Activated gamma-delta T cell treated with Interleukin-2 at 50 U/mL for 16 hours (primary cell): ENCODE results near the gene CEACAM19.
"Not testable (repeated sequence)": the region's sequence is repeated elsewhere in the genome, so short reads cannot be mapped to it uniquely, and the experiment has no call there.

ENCODE experiments used
- DNase-seq: peaks from one replicate; pipeline ENCODE4 v3.0.0-alpha.2; 2020

Gene CEACAM19

DNA sequence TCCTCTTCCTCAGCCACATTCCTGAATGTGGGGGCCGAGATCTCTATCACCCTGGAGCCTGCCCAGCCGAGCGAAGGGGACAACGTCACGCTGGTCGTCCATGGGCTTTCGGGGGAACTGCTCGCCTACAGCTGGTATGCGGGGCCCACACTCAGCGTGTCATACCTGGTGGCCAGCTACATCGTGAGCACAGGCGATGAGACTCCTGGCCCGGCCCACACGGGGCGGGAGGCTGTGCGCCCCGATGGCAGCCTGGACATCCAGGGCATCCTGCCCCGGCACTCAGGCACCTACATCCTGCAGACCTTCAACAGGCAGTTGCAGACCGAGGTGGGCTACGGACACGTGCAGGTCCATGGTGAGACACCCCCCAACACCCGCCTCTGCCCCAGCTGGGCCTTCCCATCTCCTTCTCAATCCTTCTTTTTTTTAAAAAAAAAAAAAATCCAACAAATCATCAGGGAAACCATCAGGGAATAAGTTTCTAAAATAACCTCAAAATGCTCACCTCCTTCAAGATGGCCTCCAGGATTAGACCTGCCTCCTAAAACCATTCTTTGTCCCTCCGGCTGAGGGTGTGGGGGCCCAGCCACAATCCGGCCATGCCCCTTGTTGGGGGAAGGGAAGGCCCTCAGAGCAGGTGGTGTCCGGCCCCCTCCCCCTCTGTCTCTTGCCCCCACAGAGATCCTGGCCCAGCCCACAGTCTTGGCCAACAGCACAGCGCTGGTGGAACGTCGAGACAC lies 32.2 kb downstream of the CEACAM19 start:
- no peak for DNase-seq

DNA sequence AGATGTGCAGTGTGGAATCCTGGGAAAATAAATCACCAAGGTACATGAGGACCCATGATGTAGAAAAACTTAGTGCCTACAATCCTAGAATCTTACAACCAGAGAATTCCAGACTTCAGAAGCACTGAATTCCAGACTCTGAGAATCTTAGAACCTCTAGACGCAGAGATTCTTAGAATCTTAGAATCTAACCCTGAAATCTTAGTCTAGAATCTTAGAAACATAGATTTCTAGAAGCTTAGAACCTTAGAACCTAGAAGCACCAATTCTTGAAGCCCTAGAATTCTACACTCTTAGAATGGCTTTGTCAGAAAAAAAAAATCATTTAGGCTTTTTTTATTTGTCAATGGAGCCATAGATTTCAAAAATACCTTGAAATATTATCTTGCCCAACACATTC lies 33.7 kb downstream of the CEACAM19 start:
- DNase-seq = no peak

DNA sequence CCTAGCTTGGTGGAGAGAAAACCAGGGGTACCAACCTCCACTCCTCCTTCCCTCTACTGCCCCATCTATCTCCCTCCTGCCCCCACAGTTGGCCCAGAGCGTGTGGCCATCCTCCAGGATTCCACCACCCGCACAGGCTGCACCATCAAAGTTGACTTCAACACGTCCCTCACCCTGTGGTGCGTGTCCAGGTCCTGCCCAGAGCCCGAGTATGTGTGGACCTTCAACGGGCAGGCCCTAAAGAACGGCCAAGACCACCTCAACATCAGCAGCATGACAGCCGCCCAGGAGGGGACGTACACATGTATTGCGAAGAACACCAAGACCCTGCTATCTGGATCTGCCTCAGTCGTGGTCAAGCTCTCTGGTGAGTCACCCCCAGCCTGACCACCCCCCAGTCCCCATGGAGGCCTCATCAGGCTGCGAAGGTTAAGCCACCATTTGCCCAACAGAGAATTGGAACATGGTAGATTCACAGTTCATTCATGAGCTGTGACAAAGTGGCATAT lies 34.3 kb downstream of the CEACAM19 start:
- DNase-seq = no peak

DNA sequence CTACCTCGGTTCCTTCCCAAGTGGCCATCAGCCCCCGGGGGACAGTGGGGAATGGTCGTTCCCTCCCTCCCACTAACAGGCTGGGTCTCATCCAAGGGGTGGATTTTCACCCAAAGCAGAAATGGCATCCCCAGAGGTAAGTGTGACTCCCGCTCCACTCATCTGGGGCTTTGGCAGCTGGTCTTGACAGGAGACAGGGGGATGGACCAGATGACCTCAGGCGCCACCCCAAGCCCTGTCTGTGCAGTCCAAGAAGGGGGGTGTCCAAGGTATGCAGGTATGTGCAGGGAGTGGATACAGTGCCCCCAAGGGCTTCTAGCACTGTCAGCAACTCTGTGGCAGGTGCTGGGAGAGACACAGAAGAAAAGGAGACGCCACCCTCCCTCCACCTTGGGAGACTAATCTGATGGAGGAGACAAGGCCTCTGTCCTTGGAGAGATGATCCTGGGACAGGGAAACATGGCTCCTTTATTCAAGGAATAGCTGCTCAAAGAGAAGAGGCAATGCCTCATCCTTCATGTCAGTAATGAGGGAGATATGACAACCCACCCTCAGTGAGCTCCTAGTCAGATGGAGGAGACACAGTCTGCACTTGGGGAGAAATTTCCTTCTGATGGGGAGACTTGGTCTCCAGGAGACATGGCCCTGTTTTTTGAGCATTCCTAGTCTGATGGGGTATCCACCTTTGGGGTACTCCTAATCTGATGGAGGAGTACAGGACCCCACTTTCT lies 35.4 kb downstream of the CEACAM19 start:
- no peak for DNase-seq

DNA sequence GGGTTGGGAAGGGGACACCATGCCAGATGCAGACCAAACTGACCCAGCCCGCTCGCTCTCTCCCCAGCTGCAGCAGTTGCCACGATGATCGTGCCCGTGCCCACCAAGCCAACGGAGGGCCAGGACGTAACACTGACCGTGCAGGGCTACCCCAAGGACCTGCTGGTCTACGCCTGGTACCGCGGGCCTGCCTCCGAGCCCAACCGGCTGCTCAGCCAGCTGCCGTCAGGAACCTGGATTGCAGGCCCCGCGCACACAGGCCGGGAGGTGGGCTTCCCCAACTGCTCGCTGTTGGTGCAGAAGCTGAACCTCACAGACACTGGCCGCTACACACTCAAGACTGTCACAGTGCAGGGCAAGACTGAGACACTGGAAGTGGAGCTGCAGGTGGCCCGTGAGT lies 36.5 kb downstream of the CEACAM19 start:
- no peak for DNase-seq

DNA sequence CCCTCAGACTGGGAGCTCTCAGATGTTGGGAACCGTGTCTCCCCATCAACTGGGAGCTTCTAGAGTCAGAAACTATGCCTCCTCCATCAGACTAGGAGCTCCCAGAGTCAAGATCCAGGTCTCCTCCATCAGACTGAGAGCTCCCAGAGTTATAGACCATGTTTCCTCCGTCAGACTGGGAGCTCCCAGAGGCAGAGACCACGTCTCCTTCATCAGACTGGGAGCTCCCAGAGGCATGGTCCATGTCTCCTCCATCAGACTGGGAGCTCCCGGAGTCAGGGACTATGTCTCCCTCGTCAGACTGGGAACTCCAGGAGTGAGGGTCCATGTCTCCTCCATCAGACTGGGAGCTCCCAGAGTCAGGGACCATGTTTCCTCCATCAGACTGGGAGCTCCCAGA lies 37.7 kb downstream of the CEACAM19 start:
- DNase-seq = no peak

DNA sequence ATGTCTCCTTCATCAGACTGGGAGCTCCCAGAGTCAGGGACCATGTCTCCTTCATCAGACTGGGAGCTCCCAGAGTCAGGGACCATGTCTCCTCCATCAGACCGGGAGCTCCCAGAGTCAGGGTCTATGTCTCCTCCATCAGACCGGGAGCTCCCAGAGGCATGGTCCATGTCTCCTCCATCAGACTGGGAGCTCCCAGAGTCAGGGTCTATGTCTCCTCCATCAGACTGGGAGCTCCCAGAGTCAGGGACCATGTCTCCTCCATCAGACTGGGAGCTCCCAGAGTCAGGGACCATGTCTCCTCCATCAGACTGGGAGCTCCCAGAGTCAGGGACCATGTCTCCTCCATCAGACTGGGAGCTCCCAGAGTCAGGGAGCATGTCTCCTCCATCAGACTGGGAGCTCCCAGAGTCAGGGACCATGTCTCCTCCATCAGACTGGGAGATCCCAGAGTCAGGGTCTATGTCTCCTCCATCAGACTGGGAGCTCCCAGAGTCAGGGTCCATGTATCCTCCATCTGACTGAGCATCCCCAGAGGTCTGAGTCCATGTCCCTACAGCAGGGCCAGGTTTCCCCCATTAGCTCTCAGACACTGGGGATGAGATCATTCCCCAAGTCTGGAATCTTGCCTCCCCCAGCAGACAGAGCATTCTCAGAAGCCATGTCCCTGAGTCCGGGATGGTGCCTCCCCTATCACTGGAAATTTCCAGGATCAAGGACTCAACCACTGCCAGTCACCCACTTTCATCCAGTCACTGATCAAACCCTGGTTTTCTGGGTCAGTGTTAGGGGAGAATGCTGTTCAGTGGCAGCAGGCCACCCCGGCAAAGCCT lies 38.4 kb downstream of the CEACAM19 start:
- not testable (repeated sequence) for DNase-seq

DNA sequence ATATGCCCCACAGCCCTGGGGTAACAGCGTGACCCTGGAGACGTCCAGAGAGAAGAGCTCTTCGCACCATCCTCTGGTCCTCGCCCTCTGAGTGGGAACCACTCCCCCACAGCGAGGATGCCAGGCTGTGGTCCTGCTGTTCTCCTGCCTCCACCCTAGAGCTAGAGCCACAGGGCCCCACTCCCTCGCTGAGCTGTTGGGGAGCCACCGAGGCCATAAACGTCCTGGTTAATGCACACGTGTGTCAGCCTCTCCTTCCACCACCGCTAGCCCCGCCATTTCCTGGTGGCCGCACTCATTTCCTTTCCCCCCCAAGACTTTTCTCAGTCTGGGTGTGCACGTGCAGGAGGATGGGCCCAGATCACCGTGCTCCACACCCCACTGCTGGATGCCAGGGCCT lies 39.2 kb downstream of the CEACAM19 start:
- no peak for DNase-seq

DNA sequence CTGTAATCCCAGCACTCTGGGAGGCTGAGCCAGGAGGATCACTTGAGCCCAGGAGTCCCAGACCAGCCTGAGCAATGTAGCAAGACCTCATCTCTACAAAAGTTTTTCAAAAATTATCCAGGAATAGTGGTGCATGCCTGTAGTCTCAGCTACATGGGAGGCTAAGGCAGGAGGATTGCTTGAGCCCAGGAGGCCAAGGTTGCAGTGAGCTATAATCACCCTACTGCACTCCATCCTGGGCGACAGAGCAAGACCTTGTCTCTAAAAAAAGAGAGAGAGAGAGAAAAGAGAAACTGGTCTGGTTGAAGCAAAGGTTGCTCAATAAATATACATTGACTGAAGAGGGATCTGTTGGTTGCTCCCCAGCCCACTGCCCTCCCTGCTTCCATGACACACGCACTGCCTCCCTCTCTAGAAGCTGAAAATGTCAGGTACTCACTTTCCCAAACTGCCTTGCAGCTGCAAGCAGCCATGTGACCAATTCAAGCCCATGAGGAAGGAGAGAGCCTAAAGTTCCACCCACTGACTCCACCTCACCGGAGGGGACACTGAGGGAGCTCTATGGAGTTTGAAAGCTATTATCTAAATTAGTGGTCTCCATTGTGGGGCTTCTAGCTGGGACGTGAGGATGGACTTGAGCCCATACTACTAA lies 41.7 kb downstream of the CEACAM19 start:
- no peak for DNase-seq

DNA sequence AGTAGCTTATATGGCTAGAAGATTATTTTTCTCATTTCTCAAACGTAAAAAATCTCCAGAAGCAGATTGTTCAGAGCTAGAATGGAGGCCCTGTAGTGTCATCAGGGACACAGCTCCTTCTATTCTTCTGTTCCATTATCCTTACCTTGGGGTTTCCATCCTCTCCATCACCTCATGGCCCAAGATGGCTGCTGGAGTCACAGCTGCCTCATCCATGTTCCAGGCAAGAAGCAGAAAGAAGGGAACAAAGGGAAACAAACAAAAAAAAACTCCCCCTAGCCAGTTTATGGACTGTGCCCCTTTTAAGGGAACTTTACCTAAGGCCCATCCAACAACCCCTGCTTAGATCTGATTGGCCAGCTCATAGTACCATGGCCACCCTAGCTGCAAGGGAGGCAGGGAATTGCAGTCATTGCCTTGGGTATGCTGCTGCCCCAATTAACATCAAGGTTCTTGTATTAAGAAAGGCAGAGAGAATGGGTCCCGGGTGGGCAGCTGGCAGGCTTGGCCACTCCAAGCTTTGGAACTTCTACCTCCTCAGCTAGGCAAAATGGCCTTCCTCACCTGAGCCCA lies 43.4 kb downstream of the CEACAM19 start:
- DNase-seq = no peak

DNA sequence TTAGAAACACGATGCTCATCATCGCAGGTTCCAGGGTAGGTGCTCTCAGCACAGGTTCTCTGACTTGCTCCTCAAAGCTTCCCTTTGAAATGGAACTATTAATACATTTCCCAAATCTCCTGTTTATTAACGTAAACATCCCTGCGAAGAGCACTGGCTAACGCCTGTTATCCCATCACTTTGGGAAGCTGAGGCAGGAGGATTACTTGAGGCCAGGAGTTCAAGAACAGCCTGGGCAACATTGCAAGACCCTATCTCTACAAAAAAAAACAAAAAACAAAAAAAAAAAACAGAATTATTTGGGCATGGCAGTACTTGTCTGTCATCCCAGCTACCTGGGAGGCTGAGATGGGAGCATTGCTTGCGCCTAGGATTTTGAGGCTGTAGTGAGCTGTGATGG lies 46.3 kb downstream of the CEACAM19 start:
- no peak for DNase-seq

DNA sequence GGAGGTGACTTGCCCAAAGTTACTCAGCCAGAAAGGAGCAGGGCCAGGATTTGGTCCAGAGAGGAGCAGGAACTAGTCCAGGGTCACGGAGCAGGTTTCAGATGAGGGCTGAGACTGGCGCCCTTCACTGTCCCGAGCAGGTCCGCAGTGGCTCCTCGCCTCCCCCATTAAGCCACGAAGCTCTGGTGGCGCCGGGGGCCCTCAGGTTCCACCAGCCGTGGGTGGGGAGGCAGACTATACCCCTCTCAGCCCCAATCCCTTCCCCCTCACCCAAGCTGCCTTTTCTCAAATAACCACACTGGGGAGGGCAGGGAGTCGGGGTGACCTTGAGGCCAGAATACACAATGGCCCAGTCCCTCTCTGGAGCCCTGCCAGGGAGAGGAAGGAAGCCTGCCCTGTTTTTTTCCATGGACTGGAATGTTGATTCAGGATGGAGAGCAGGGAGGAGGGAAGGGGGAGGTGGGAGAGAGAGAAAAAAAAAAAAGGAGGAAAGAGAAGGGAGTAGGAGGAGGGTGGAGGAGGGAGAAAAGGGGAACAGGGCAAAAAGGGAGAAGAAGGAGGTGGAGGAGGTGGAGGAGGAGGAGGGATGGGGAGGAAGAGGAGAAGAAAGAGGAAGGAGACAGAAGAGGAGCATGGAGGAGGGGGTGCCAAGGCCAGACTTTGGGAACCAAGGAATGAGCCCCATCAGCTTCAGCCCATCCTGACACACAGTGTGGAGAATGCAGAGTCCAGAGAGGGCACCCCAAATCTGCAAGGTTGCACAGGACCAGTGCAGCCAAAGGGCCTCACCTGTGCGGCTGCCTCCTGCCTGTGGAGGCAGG lies 47.4 kb downstream of the CEACAM19 start:
- DNase-seq = no peak

DNA sequence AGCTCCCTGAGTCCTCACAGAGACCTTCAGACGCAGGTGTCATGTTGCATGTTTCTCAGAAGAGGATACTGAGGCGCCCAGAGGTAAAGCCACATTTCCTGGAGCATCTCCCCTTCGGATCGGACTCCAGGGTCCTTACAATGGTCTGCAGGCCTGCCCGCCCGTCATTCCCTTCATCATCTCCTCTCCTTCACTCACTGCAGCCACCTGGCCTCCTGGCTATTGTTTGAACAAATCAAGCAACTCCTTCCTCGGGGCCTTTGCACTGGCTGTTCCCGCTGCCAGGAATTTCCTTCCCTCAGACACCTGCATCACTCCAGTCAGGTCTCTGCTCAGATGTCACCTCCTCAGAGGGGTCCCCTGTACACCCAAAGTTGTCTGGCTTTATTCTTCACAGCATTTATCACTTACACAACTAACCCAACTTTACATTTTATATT lies 48.0 kb downstream of the CEACAM19 start:
- DNase-seq = no peak

DNA sequence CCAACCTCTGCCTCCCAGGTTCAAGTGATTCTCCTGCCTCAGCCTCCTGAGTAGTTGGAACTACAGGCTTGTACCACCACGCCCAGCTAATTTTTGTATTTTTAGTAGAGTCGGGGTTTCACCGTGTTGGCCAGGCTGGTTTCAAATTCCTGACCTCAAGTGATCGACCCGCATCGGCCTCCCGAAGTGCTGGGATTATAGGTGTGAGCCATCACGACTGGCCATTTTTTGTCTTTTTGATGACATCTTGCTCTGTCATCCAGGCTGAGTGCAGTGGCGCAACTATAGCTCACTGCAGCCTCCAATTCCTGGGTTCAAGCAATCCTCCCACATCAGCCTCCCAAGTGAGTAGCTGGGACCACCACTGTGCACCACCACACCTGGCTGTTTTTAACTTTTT lies 49.1 kb downstream of the CEACAM19 start:
- not testable (repeated sequence) for DNase-seq

DNA sequence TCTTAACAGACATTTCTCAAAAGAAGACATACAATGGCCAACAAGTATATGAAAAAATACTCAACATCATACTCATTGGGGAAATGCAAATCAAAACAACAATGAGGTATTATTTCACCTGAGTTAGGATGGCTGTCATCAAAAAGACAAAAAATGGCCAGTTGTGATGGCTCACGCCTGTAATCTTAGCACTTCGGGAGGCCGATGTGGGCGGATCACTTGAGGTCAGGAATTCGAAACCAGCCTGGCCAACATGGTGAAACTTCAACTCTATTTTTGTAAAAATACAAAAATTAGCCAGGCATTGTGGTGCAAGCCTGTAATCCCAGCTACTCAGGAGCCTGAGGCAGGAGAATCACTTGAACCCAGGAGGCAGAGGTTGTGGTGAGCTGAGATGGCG lies 49.7 kb downstream of the CEACAM19 start:
- DNase-seq = no peak

DNA sequence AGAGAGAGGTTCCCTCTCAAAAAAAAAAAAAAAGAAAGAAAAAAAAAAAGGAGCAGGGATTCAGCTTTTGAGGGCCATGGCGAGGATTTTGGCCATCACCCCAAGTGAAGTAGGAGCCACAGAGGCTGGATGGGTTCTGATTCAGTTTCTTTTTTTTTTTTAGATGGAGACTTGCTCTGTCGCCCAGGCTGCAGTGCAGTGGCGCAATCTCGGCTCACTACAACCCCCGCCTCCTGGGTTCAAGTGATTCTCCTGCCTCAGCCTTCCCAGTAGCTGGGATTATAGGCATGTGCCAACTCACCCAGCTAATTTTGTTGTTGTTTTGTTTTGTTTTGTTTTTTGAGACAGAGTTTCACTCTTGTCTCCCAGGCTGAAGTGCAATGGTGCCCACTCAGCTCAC lies 50.1 kb downstream of the CEACAM19 start:
- DNase-seq = not testable (repeated sequence)

DNA sequence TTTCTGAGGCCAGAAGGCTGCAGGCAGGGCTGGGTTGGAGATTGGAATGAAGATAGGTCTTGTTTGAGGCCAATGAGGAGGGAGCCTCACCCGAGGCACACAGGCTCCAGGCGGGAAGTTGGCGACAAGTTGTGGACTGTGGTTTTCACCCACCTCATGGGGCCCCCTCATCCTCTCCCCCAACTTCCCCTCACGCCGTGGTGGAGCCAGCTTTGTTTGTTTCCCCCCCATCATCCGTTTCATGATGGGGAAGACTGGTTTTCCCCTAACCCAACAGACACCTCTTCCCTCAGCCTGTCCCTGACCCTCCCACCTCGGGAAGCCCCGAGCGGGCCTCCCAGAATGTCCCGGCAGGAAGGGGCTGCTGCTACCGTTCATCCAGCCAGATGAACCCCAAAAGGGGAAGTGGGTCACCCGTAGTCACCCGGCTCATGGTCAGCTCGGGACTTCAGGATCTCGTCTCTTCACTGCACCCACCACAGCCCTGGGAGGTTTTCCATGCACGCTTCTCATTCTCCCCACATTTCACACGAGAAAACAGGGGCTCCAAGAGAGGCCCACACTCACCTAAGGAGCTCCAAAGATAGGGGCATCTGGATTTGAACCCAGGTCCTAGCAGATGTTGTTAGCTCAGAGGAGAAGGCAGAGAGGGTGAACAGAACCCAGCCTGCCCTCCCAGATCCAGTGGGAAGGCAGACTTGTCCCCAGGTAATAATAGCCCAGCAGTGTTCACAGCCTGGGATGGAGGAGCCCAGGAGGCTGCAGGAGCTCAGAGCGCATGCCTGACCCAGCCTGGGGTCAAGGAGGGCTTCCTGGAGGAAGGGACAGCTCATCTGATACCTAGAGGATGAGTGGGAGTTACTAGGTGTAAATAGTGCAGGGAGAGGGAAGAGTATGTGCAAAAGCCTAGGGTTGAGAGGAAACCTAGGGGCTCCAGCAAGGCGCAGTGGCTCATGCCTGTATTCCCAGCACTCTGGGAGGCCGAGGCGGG lies 51.1 kb downstream of the CEACAM19 start:
- no peak for DNase-seq

DNA sequence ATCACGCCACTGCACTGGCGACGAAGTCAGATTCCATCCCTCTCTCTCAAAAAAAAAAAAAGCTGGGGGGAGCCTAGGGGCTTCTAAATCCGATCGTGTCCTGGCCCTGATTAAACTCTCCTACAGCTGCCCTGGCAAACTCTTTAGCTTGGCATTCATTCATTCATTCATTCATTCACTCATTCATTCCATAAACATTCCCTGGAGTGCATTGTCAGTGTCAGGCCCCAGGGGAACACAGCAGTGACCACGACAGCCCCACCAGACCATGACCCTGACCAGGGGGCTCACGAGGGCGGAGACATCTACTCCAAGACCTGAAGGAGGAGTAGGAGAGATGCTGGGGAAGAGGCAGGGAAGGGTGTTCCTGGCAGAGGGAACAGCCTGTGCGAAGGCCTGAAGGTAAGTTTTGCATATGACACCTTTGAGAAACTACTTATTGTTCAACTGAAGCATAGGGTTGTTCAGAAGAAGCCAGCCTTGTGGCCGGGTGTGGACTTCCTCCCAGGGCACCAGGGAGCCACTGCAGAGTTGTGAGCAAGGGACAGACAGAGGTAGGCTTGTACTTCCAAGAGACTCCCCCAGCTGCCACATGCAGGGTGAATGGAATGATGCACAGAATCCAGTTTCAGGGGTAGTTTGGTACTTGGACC lies 52.1 kb downstream of the CEACAM19 start:
- DNase-seq = no peak

DNA sequence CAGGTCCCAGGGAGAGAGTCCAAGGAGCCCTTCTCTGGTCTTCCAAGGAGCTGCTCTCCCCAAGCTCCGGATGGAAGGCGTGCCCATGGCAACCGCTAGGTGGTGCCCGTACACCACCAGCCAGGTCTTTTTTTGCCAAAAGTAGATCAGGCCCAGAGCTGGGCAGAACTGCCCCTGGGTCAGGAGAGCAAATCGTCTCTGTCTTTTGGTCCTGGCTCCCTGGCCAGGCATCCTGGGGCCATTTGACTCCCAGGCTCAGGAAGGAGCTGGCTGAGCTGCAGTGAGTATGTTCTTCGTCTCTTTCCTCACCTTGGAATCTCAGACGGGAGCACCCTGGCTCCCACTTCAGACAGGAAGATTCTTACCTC lies 52.7 kb downstream of the CEACAM19 start:
- peak; percentile 71 for DNase-seq

DNA sequence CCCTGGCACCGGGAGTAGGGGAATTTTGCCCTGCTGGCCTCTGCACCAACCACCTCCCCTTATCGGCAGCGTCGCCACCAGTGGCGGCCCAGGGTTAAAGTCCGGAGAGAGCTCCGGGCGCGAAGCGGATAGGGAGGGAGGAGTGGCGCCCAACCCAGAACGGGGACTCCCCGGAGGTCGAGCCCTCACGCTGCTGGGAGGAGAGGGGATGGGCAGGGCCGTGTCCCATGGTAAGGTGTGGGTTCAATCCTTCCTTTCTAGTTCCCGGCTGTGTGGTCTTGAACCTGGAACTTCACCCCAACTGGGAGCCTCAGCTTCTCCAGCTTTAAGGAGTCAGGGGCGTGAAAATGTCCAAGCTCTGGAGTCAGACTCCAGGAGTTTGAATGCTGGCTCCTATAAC lies 54.0 kb downstream of the CEACAM19 start:
- no peak for DNase-seq
